IPS-15b (cell line): ENCODE results near the gene TBC1D21.

ENCODE experiments used
- H3K27me3 ChIP-seq: one replicate; pipeline ENCODE4 v1.6.1; 2013; ENCODE audit warnings: low read length; ENCODE audit not compliant: control insufficient read depth, insufficient read depth
- H3K36me3 ChIP-seq: one replicate; pipeline ENCODE4 v1.6.1; 2013; ENCODE audit warnings: low read length; ENCODE audit not compliant: control insufficient read depth, insufficient read depth
- H3K4me1 ChIP-seq: one replicate; pipeline ENCODE4 v1.6.1; 2013; ENCODE audit warnings: mild to moderate bottlenecking, low read length; ENCODE audit not compliant: control insufficient read depth, insufficient read depth
- H3K4me3 ChIP-seq: one replicate; pipeline ENCODE4 v1.5.1; 2013; ENCODE audit warnings: low read depth, low read length
- H3K9ac ChIP-seq: one replicate; pipeline ENCODE4 v1.6.1; 2013; ENCODE audit warnings: low read depth, mild to moderate bottlenecking, low read length
- H3K9me3 ChIP-seq: one replicate; pipeline ENCODE4 v1.6.1; 2013; ENCODE audit warnings: mild to moderate bottlenecking, low read length; ENCODE audit not compliant: control insufficient read depth, insufficient read depth

TBC1D21 gene

GRCh38 chr15:73845507-73845906, 27.9 kb upstream of the TBC1D21 start:
- no peaks in the 10 kb centered on the region for H3K27me3 ChIP-seq

GRCh38 chr15:73845907-73846306, 27.5 kb upstream of the TBC1D21 start:
- Histone ChIP-seq H3K4me1 (peaks cover 3% of the 10 kb centered on the region), H3K9me3 (no peaks in the 10 kb centered on the region), H3K27me3 (no peaks in the 10 kb centered on the region), H3K36me3 (no peaks in the 10 kb centered on the region), H3K4me3 (no peak overlapping the region), H3K9ac (no peak overlapping the region)

More at GRCh38 chr15:73845507-73845906, 27.9 kb upstream of the TBC1D21 start:
- Histone ChIP-seq H3K4me3 (no peak overlapping the region), H3K9me3 (no peaks in the 10 kb centered on the region), H3K36me3 (no peaks in the 10 kb centered on the region), H3K4me1 (peaks cover 3% of the 10 kb centered on the region), H3K9ac (no peak overlapping the region)

GRCh38 chr15:73849641-73850040, 23.7 kb upstream of the TBC1D21 start:
- no peaks in the 10 kb centered on the region for H3K36me3 ChIP-seq
- no peaks in the 10 kb centered on the region for H3K9me3 ChIP-seq
- H3K27me3 ChIP-seq, result no peaks in the 10 kb centered on the region
- H3K9ac ChIP-seq, result no peak overlapping the region
- H3K4me3 ChIP-seq, result no peak overlapping the region
- peaks cover 2% of the 10 kb centered on the region for H3K4me1 ChIP-seq

- Histone ChIP-seq H3K27me3 (no peaks in the 10 kb centered on the region), H3K36me3 (no peaks in the 10 kb centered on the region), H3K4me3 (no peak overlapping the region), H3K9ac (no peak overlapping the region), H3K9me3 (no peaks in the 10 kb centered on the region), H3K4me1 (no peaks in the 10 kb centered on the region)
These were observed 23.1 kb upstream of the TBC1D21 start for GRCh38 chr15:73850228-73850627.

GRCh38 chr15:73851689-73852088, 21.7 kb upstream of the TBC1D21 start:
- H3K9me3 ChIP-seq, result no peaks in the 10 kb centered on the region
- no peaks in the 10 kb centered on the region for H3K4me1 ChIP-seq
- H3K9ac ChIP-seq, result no peak overlapping the region
- H3K27me3 ChIP-seq, result no peaks in the 10 kb centered on the region
- no peaks in the 10 kb centered on the region for H3K36me3 ChIP-seq
- no peak overlapping the region for H3K4me3 ChIP-seq

- Histone ChIP-seq H3K9ac (no peak overlapping the region), H3K4me3 (no peak overlapping the region), H3K9me3 (no peaks in the 10 kb centered on the region), H3K4me1 (no peaks in the 10 kb centered on the region), H3K27me3 (no peaks in the 10 kb centered on the region), H3K36me3 (no peaks in the 10 kb centered on the region)
These were observed 20.9 kb upstream of the TBC1D21 start for GRCh38 chr15:73852507-73852906.

GRCh38 chr15:73854265-73854664, 19.1 kb upstream of the TBC1D21 start:
- H3K36me3 ChIP-seq, result no peaks in the 10 kb centered on the region
- no peak overlapping the region for H3K4me3 ChIP-seq
- no peak overlapping the region for H3K9ac ChIP-seq
- H3K9me3 ChIP-seq, result no peaks in the 10 kb centered on the region
- H3K4me1 ChIP-seq, result no peaks in the 10 kb centered on the region
- H3K27me3 ChIP-seq, result no peaks in the 10 kb centered on the region

GRCh38 chr15:73856458-73857192, 16.7 kb upstream of the TBC1D21 start:
- no peaks in the 10 kb centered on the region for H3K9me3 ChIP-seq
- H3K27me3 ChIP-seq, result no peaks in the 10 kb centered on the region
- no peaks in the 10 kb centered on the region for H3K36me3 ChIP-seq
- no peak overlapping the region for H3K9ac ChIP-seq
- H3K4me1 ChIP-seq, result no peaks in the 10 kb centered on the region
- no peak overlapping the region for H3K4me3 ChIP-seq

GRCh38 chr15:73857193-73857920, 16.0 kb upstream of the TBC1D21 start:
- no peaks in the 10 kb centered on the region for H3K36me3 ChIP-seq
- H3K9ac ChIP-seq, result no peak overlapping the region
- H3K4me1 ChIP-seq, result peaks cover 4% of the 10 kb centered on the region
- H3K4me3 ChIP-seq, result no peak overlapping the region
- H3K27me3 ChIP-seq, result no peaks in the 10 kb centered on the region
- no peaks in the 10 kb centered on the region for H3K9me3 ChIP-seq

- H3K4me3 ChIP-seq, result no peak overlapping the region
- no peak overlapping the region for H3K9ac ChIP-seq
- peaks cover 5% of the 10 kb centered on the region for H3K4me1 ChIP-seq
- no peaks in the 10 kb centered on the region for H3K36me3 ChIP-seq
- no peaks in the 10 kb centered on the region for H3K27me3 ChIP-seq
- H3K9me3 ChIP-seq, result no peaks in the 10 kb centered on the region
These were observed 15.3 kb upstream of the TBC1D21 start for GRCh38 chr15:73858062-73858461.

GRCh38 chr15:73862276-73862675, 11.1 kb upstream of the TBC1D21 start:
- no peak overlapping the region for H3K9ac ChIP-seq
- no peak overlapping the region for H3K4me3 ChIP-seq
- peaks cover 5% of the 10 kb centered on the region for H3K4me1 ChIP-seq
- no peaks in the 10 kb centered on the region for H3K9me3 ChIP-seq
- H3K36me3 ChIP-seq, result no peaks in the 10 kb centered on the region
- no peaks in the 10 kb centered on the region for H3K27me3 ChIP-seq

- Histone ChIP-seq H3K27me3 (no peaks in the 10 kb centered on the region), H3K4me1 (peaks cover 5% of the 10 kb centered on the region), H3K36me3 (no peaks in the 10 kb centered on the region), H3K4me3 (no peak overlapping the region), H3K9ac (no peak overlapping the region), H3K9me3 (no peaks in the 10 kb centered on the region)
These were observed 8.0 kb upstream of the TBC1D21 start for GRCh38 chr15:73865379-73865778.
